Epithelial cell of proximal tubule (primary cell): ENCODE measurements around the gene CABYR. TPM values are rescaled to one million over a fixed set of nuclear protein-coding genes. Genes with fewer than 3 reads are reported as not detected.

Experiments
- DNase-seq: peaks from one replicate; pipeline ENCODE4 v3.0.0-alpha.2; 2011; ENCODE audit warnings: low read depth
- H3K4me3 ChIP-seq: 2 replicates; pipeline ENCODE4 v1.5.1; 2011; ENCODE audit warnings: low read depth, mild to moderate bottlenecking, low read length
- CTCF ChIP-seq: conservative IDR thresholded peaks from 2 replicates; pipeline ENCODE4 v1.5.1; 2012; ENCODE audit warnings: low read depth, mild to moderate bottlenecking, low read length
- total RNA-seq: library from RNA; depleted of rRNA; stranded (reverse); fragments of >200 nt; gene quantifications from 2 replicates; pipeline ENCODE4 v1.2.3, GENCODE V29; 2015

Gene CABYR
- total RNA-seq, 1 donor from 2014 or later, result 15.7 TPM

- DNase-seq, result no peak
- no peak for TF ChIP-seq CTCF
Measured at GRCh38 chr18:24187689-24188088, 48.8 kb downstream of the CABYR start.

GRCh38 chr18:24188120-24188519, 49.3 kb downstream of the CABYR start:
- TF ChIP-seq CTCF, result no peak
- no peak overlapping the region for H3K4me3 ChIP-seq
- DNase-seq, result no peak

More at GRCh38 chr18:24187689-24188088, 48.8 kb downstream of the CABYR start:
- no peak overlapping the region for H3K4me3 ChIP-seq

- TF ChIP-seq CTCF, result no peak
Measured at GRCh38 chr18:24189007-24189528, 50.2 kb downstream of the CABYR start.

GRCh38 chr18:24189664-24190346, 50.9 kb downstream of the CABYR start:
- no peak for DNase-seq

More at GRCh38 chr18:24189007-24189528, 50.2 kb downstream of the CABYR start:
- DNase-seq, result no peak
- H3K4me3 ChIP-seq, result no peak overlapping the region

GRCh38 chr18:24190590-24190989, 51.7 kb downstream of the CABYR start:
- no peak for DNase-seq
- no peak overlapping the region for H3K4me3 ChIP-seq
- TF ChIP-seq CTCF, result no peak

More at GRCh38 chr18:24189664-24190346, 50.9 kb downstream of the CABYR start:
- H3K4me3 ChIP-seq, result no peak overlapping the region
- TF ChIP-seq CTCF, result no peak

- no peak overlapping the region for H3K4me3 ChIP-seq
- no peak for DNase-seq
- TF ChIP-seq CTCF, result no peak
Measured at GRCh38 chr18:24195296-24196053, 56.6 kb downstream of the CABYR start.
